ENCODE measurements around the gene ZC3HAV1. TPM values are rescaled to one million over a fixed set of nuclear protein-coding genes. Genes with fewer than 3 reads are reported as not detected.

ZC3HAV1 gene
- polyA plus RNA-seq, 1 donor (not counting 4 experiments of a cell fraction or from before 2014, with no cell fraction given): 31.7 TPM

DNA sequence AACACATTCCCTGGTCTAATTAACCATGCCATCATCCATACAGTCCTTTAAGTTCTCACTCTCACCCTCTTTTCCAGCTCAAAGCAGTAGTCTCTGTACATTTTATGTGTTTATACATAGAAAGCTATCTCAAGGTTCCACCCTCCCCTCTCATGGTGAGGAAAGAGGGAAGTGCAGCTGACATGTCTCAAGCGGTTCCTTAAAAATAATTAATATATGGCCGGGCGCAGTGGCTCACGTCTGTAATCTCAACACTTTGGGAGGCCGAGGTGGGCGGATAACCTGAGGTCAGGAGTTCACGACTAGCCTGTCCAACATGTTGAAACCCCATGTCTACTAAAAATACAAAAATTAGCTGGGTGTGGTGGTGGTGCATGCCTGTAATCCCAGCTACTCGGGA is 36.7 kb downstream of the ZC3HAV1 start:
- Histone ChIP-seq H3K27me3 (ENCODE audit: control insufficient read depth, extremely low read depth, insufficient read depth, low read length) (no peaks in the 10 kb centered on the region), H3K79me2 (ENCODE audit: control insufficient read depth, insufficient read depth, low read length) (peaks cover 8% of the 10 kb centered on the region), H3K9me3 (ENCODE audit: control insufficient read depth, low read depth, low read length) (no peaks in the 10 kb centered on the region), H3K4me2 (ENCODE audit: control insufficient read depth, extremely low read depth, insufficient read depth, low read depth, low read length) (no peak overlapping the region), H2AFZ (ENCODE audit: control insufficient read depth, low read length) (no peak overlapping the region), H3K4me3 (ENCODE audit: control insufficient read depth in 2 of 3, extremely low read depth in 1 of 3, insufficient read depth in 2 of 3, low read depth in 1 of 3, low read length in 3 of 3) (no peak overlapping the region), H3K36me3 (ENCODE audit: control insufficient read depth in 2 of 2, extremely low read depth in 1 of 2, insufficient read depth in 2 of 2, low read length in 2 of 2) (peaks cover 21 to 39% of the 10 kb centered on the region in 2 experiments), H3K9ac (ENCODE audit: control insufficient read depth, extremely low read depth, insufficient read depth, low read length) (no peak overlapping the region), H3K4me1 (ENCODE audit: control insufficient read depth, extremely low read depth, insufficient read depth, low read length) (peaks cover 3% of the 10 kb centered on the region), H4K20me1 (ENCODE audit: control insufficient read depth, extremely low read depth, insufficient read depth, low read length) (peaks cover 3% of the 10 kb centered on the region), H3K9me1 (ENCODE audit: control insufficient read depth, extremely low read depth, insufficient read depth, low read length) (no peaks in the 10 kb centered on the region), H3K27ac (ENCODE audit: control insufficient read depth, insufficient read depth, low read length) (no peak overlapping the region)
- no peak for TF ChIP-seq CTCF (optimal IDR thresholded peaks at IDR 0.05 in 1 of 3, IDR thresholded peaks at IDR 0.05 in 1 of 3, conservative IDR thresholded peaks at IDR 0.05 in 1 of 3; ENCODE audit: extremely low read depth in 1 of 3, insufficient read depth in 2 of 3, low read length in 3 of 3)
- DNase-seq (ENCODE audit: low read depth, low spot score) (no peak), FAIRE-seq (no peak)
- dilution Hi-C loops (cut with MboI; ENCODE audit: extremely low pct_ligation_motif_present, low sequenced_read_pairs): no loop called here

DNA sequence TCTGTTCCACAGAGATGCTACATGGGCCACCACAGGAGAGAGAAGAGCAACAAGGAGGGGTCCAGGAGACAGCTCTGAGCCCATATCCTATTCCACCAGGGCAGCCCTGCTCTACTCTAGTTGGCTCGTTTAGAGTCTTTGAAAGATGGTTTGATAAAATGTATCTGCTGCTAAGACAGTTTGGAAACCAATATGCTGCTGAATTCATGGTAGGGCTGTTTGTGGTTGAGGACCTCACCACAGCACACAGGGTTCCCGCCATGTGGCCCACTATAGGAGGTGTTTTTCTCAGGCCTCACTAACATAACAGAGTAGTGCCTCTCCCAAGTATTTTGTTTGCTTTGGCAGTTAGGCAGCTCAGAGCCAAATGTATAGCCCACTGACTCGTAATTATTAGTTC is 37.8 kb downstream of the ZC3HAV1 start:
- H2AFZ ChIP-seq (ENCODE audit: control insufficient read depth, low read length): no peak overlapping the region
- H3K9ac ChIP-seq (ENCODE audit: control insufficient read depth, extremely low read depth, insufficient read depth, low read length): no peak overlapping the region
- H3K4me1 ChIP-seq (ENCODE audit: control insufficient read depth, extremely low read depth, insufficient read depth, low read length): peaks cover 3% of the 10 kb centered on the region
- H4K20me1 ChIP-seq (ENCODE audit: control insufficient read depth, extremely low read depth, insufficient read depth, low read length): peaks cover 3% of the 10 kb centered on the region
- H3K36me3 ChIP-seq (ENCODE audit: control insufficient read depth in 2 of 2, extremely low read depth in 1 of 2, insufficient read depth in 2 of 2, low read length in 2 of 2): peaks cover 19 to 42% of the 10 kb centered on the region in 2 experiments
- H3K27me3 ChIP-seq (ENCODE audit: control insufficient read depth, extremely low read depth, insufficient read depth, low read length): no peaks in the 10 kb centered on the region
- FAIRE-seq: no peak
- H3K9me1 ChIP-seq (ENCODE audit: control insufficient read depth, extremely low read depth, insufficient read depth, low read length): no peaks in the 10 kb centered on the region
- H3K27ac ChIP-seq (ENCODE audit: control insufficient read depth, insufficient read depth, low read length): no peak overlapping the region
- H3K4me3 ChIP-seq (ENCODE audit: control insufficient read depth in 2 of 3, extremely low read depth in 1 of 3, insufficient read depth in 2 of 3, low read depth in 1 of 3, low read length in 3 of 3): no peak overlapping the region
- H3K79me2 ChIP-seq (ENCODE audit: control insufficient read depth, insufficient read depth, low read length): peaks cover 8% of the 10 kb centered on the region
- dilution Hi-C loops (cut with MboI; ENCODE audit: extremely low pct_ligation_motif_present, low sequenced_read_pairs): no loop called here
- DNase-seq (ENCODE audit: low read depth, low spot score): no peak
- H3K4me2 ChIP-seq (ENCODE audit: control insufficient read depth, extremely low read depth, insufficient read depth, low read depth, low read length): no peak overlapping the region
- TF ChIP-seq CTCF (optimal IDR thresholded peaks at IDR 0.05 in 1 of 3, IDR thresholded peaks at IDR 0.05 in 1 of 3, conservative IDR thresholded peaks at IDR 0.05 in 1 of 3; ENCODE audit: extremely low read depth in 1 of 3, insufficient read depth in 2 of 3, low read length in 3 of 3) (no peak), EZH2 (IDR thresholded peaks at IDR 0.05; ENCODE audit: low read length) (no peak)
- H3K9me3 ChIP-seq (ENCODE audit: control insufficient read depth, low read depth, low read length): no peaks in the 10 kb centered on the region
